GM21526 (cell line): ENCODE data around the gene PADI6.
"Not testable (repeated sequence)": the region's sequence is repeated elsewhere in the genome, so short reads cannot be mapped to it uniquely, and the experiment has no call there.

Experiments used
- ATAC-seq: cut with Tn5 transposase; IDR thresholded peaks from one replicate; pipeline ENCODE4 v1.9.1; 2021; ENCODE audit warnings: moderate library complexity; ENCODE audit not compliant: unreplicated experiment, low FRiP score

PADI6 gene

DNA sequence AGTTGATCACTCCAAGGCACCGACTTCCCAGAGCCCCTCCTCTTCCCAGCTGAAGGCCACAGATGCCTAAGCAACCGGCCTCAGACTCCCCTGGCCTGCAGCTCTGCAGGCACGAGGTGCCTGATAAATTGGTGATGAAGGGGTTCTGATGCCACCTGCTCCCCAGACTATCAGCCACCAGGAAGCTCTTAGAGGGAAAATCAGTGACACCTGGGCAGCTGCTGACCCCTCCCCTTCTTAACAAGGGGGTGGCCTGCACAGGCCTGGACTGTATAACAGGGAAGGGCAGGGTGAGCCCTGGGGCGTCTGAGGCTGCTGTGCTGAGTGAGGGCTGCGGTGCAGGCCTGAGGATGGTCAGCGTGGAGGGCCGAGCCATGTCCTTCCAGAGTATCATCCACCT is at the start of gene PADI6:
PADI6 (plus strand) TSS at position 301 of the 400 bp plus-strand sequence; CDS start at position 351, 50 bp downstream.
- ATAC-seq = no peak

DNA sequence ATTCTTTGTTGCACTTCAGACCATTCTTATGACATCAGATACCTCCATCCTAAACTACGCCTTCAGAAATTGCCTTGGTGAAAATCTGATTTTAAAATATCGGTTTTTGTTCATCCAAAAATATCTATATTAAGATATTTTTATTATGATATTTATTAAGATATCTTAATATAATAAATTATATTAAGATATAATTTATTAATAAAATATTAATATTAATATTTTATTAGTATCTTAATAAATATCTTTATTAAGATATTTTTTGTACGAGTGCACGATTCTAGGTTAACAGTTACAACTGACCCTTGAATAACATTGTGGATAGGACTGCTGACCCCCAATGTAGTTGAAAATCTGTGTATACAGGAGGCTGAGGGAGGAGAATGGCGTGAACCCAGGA is 43.1 kb upstream of the PADI6 start:
- no peak for ATAC-seq

DNA sequence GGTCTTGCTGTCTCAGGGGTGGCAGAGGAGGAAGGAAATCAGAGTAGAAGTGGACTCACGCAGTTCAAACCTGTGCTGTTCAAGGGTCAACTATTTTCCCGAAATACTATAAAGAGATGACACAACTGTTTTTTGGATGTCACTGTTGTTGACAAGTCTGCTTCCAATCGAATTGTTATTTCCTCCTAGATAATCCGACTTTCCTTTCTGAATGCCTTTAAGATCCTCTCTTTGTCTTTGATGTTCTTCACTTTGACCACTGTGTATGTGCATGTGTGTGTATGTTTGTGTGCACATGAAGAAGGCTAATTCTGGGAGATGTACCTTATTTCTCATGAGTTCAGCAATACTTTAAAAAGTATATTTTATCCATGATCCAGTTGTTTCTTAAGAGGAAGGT is 42.4 kb upstream of the PADI6 start:
- no peak for ATAC-seq

DNA sequence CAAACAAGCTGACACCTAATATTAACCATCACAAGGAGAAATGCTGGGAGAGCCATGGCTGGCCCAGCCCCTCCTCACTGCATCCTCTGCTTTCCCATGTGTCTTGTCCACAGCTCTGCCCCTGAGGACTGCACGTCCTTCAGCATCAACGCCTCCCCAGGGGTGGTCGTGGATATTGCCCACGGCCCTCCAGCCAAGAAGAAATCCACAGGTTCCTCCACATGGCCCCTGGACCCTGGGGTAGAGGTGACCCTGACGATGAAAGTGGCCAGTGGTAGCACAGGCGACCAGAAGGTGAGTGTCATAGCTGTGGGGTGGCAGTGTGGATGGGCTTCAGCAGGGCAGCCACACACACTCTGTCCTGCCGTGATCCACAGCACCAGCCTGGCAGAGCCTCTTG is 41.1 kb upstream of the PADI6 start:
- ATAC-seq = no peak

DNA sequence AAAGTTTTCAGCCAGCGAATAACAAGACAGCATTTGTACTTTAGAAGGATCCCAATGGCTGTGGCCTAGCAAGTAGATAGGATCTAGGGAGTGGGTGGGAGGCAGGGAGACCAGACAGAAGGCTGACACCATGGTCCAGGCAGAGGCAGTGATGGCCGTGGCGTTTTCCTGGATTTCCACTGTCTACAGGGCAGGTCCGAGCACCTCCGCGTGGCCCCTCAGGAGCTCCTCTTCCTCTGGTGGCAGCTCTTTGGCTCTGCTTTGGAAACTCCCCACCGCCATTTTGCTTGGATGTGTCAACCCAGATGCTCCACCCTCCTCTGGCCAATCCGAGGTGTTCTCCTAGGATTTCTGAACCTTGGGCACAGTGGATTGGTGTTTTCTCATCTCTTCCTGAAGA is 38.9 kb upstream of the PADI6 start:
- ATAC-seq = no peak

DNA sequence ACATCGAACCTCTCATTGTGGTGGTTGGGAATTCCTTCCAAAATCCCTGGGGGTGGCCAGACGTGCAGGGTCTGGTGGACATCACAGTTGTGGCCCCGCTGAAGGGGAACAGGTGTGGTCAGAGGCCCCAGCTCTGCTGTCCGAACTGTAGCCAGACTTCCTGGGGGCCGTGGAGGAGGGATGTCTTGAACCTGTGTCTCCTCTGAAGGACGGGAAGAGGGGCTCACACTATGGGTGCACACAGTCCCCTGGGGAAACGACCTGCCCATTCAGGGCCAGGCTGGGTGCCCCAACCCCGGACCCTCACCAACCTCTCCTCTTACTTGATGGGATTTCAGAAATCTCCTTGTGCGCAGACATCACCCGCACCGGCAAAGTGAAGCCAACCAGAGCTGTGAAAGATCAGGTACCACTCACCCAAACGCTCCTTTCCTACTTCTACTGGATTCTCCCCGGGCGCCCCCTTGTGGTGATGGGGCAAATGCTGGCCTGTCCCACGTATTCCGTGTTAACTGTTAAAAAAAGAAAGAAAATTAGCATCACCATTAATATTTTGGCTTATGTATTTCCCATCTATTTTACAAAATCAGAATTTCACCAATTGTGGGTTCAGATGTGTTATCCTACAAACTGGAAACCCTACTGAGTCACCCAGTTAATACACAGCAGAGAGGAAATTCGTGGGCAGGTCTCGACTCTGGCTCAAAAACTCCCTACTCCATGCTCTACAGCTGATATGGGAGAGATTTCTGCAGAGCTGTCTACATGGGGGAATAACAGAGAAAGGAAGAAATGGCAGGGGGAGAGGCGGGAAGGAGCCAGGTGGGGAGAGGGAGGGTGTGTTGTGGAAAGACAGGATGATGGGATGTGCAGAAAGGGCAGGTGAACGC is 35.9 kb upstream of the PADI6 start:
- no peak for ATAC-seq

DNA sequence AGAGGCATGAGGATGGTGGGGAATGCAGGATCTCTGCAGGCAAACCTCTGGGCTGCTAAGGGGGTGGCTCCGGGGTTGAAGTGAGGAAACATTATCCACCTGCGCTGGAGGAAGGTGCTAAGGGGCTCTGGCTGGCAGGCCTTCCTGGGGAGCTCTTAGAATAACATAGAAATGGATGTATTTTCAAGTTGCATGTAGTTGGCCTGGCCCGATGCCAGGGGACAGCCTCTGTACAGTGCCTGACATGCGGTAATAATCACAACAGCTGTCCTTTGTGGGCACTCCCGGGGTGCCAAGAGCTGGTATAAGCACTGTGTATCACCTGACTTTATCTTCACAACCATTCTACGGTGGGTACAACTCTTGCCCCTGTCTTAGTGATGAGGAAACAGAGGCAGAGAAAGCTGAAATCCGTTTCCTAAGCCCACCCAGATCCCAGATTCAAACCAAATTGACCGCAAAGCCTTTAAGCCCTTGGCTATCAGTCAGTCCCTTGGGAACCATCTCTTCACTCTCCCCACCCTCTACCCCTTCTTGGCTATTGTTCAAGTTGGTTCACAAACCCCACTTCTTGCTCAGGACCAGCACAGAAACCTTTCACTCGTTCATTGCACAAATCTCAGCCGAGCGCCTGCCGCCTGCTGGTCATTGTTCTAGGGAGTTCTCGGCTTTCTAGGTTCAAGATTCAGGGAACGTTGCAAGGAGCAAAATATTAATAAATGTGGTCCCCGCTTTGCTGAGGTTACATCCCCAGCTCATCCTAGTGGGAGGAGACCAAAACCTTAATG is 33.1 kb upstream of the PADI6 start:
- no peak for ATAC-seq

DNA sequence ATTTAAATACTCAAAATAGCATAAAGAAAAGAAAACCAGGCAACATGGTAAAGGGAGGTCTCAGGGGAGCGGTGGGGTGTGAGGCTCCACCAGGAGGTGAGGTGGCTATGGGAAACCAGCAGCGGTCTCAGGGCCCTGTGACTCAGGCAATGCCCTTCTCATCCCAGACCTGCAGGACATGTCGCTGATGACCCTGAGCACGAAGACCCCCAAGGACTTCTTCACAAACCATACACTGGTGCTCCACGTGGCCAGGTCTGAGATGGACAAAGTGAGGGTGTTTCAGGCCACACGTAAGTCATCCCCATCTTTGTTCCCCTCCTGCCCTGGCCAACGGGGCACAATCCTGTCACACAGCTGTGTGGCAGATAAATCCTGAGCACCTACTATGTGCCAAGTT is 32.5 kb upstream of the PADI6 start:
- ATAC-seq = no peak

DNA sequence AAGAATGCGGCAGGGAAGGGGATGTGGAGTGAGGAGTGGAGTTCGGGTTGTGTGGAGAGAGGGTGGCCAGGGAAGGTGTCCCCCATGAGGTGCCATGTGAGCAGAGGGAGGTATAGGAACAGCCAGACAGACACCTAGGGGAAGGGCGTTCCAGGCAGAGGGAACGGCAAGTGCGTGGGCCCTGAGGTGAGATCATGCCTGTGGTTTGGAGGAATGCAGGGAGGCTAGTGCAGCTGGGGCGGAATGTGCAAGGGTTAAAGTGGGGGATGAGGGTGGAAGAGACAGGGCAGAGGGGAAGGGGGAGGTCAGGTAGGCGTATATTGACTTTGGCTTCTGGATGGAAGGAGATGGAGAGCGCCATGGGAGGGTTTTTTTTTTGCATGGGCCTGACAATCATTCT is 31.6 kb upstream of the PADI6 start:
- no peak for ATAC-seq

DNA sequence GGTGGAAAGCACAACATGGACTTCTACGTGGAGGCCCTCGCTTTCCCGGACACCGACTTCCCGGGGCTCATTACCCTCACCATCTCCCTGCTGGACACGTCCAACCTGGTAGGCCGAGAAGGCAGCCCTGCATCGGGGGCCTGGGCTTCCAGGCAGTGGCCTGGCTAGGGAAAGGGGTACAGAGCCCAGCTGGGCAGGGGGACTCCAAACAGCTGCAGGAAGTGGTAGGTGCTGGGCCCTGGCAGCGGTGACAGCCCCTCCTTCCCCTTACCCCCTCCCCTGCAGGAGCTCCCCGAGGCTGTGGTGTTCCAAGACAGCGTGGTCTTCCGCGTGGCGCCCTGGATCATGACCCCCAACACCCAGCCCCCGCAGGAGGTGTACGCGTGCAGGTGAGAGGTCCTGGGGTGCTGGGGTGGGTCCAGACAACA is 30.0 kb upstream of the PADI6 start:
- ATAC-seq = no peak

DNA sequence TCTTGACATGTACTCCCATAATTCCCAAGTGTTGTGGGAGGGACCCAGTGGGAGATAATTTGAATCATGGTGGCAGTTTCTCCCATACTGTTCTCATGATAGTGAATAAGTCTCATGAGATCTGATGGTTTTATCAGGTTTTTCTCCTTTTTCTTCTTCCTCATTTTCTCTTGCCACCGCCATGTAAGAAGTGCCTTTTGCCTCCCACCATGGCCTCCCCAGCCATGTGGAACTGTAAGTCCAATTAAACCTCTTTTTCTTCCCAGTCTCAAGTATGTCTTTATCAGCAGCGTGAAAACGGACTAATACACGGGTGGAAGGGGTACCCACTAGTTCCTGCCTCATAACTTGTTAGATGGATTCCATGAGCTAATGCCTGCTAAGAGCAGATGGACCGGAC is 26.5 kb upstream of the PADI6 start:
- ATAC-seq = not testable (repeated sequence)

DNA sequence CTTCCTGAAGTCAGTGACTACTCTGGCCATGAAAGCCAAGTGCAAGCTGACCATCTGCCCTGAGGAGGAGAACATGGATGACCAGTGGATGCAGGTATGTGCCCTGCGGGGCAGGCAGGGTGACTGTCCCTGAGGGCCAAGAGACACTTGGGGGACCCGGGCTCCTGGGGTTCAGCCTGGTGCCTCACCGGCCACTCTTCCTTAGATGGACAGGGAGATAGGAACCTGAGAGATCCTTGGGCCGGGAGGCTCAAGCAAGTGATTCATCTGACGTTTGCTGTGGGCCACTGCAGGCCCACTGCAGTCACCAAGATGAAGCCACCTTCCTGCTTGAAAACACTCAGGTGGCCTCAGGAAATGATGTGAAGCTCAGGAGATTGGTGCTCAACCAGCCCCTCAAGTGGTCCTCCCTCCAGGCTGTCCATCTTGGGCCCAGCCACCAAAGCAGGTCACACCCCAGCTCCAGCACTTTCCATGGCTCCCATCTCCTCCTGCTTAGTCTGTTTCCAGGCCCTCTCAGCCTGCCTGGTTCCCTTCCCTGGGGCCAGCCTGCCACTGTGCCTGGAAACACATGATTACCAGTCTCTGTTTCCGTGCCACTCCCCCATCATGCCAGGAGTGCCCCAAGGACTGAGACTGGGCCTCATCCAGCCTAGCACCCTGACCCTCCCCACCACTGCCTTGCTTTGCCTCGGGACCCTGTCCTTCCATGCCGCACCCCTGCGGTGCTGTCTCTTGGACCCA is 25.8 kb upstream of the PADI6 start:
- ATAC-seq = no peak

DNA sequence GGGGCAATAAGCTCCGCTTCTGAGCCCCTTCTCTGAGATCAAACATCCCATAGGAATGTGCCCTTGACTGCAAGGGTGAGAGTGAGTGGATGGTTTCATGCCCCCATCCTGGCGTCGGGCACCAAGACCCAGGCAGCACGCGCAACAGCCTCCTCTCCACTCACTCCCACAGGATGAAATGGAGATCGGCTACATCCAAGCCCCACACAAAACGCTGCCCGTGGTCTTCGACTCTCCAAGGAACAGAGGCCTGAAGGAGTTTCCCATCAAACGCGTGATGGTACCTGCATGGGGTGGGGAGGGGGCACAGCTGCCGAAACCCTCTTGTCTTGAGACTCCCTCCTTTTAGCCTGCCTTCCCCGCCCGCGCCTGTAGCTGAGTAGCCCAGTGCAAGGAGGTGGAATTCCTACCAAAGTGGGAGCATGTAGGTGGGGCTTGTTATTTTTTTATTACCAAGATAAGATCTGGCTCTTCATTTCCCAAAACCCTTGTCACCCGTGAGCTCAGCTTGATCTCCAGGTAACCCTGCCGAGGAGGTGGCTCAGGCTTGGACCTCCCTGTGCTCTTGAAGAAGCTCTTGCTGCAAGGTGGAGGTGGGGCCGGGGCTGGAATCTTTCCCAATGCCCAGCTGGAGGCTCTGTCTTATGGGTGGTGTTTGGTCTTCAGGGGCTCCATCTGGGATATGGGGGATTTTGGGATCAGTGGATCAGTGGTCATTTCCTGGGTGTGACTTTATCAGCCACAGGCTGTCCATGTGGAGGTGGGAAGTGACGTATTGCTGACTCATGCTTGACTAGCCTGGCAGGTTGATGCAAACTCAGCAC is 24.0 kb upstream of the PADI6 start:
- no peak for ATAC-seq

DNA sequence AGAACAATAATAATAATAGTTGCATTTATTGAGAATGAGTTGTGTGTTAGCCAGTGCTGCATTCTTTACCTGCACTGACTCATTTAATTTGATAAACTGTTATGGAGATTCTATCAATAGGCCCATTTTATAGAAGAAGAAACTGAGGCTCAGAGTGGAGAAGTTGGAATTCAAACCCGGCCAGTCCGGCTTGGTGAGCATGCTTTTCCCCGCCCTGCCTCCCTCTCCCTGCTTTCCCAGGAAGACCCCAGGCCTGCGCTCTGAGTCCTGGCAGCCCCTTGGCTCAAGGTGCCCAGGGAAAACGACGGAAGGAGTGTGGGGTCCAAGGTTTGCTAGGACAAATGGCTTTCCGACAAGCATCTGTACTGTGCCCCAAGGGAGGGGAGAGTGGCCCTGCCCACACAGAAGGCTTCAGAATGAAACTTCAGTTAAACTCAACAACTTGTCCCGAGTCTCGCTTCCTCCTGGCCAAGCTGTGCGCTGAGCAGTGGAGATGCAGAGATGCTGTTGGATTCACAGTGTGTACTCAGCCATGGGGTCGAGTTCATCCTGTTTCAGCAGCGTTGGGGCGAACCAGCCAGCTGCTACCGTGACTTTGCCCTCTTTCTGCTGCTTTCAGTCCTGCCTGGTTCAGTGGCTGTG is 23.3 kb upstream of the PADI6 start:
- no peak for ATAC-seq

DNA sequence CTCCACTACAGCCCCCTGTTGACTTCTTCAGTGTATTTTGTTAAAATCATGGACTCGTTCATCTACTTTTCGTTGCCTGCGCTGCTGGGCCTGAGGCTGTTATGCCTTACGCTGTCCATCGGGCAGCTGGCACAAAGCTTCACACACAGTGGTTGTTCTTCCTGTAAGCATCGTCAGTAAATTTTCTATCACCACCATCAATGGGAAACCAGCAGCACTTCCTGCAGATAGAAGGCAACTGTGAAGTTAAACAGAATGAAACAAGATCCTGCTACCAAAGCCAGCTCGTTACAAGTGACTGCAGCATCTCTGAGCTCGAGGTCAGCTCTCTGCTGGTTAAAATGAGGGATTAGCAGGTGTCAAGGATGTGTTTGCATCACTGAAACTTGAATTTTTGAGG is 21.9 kb upstream of the PADI6 start:
- no peak for ATAC-seq

DNA sequence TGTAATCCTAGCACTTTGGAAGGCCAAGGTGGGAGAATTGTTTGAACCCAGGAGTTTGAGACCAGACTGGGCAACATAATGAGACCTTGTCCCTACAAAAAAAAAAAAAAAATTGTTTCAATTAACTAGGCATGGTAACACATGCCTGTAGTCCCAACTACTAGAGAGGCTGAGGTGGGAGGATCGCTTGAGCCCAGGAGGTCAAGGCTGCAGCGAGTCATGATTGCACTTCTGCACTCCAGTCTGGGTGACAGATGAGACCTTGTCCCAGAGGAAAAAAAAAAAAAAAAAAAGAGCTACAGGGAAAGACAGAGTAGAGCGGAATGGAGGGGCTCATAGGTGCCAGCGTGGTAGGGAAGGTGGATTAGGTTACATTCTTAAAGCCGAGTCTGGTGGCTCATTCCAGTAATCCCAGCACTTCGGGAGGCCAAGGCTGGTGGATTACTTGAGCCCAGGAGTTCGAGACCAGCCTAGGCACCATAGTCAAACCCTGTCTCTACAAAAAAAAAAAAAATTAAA is 21.0 kb upstream of the PADI6 start:
- no peak for ATAC-seq

DNA sequence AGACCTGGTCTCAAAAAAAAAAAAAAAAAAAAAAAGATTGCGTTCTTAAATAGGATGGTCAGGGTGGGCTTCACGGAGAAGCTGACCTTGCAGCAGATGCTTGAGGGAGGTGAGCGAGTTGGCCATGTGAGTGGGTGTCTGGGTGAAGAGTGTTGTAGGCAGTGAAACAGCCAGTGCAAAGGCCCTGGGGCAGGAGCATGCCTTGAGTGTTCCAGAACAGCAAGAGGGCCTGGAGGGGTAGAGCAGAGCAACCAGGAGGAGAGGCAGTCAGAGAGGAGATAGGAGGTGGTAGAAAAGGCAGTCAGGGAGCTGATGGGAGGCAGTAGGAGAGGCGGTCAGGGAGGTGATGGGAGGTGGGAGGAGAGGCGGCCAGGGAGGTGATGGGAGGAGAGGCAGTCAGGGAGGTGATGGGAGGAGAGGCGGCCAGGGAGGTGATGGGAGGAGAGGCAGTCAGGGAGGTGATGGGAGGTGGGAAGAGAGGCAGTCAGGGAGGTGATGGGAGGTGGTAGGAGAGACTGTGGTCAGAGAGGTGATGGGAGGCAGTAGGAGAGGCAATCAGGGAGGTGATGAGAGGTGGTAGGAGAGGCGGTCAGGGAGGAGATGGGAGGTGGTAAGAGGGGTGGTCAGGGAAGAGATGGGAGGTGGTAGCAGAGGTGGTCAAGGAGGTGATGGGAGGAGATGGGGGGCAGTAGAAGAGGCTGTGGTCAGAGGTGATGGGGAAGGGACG is 20.2 kb upstream of the PADI6 start:
- ATAC-seq = no peak

DNA sequence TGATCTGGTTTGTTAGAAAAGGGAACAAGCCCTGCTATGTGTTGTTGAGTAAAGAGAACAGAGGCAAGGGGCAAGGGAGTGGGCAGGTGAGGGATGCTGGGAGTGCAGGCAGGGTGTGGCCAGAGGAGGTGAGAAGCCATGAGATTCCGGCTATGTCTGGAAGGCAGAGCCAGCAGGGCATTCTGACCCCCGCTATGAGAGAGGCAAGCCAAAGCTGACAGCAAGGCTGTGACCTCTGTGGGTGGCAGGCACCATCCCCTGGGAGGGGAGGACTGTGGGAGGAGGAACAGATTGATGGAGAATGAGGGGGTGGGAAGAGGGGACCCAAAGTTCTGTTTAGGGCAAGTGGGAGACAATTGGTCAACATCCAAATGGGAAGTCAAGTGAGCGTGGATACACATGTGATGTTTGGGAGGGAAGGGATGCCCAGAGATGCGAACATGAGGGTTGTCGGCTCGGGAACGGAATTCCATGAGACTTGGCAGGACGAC is 19.5 kb upstream of the PADI6 start:
- no peak for ATAC-seq

DNA sequence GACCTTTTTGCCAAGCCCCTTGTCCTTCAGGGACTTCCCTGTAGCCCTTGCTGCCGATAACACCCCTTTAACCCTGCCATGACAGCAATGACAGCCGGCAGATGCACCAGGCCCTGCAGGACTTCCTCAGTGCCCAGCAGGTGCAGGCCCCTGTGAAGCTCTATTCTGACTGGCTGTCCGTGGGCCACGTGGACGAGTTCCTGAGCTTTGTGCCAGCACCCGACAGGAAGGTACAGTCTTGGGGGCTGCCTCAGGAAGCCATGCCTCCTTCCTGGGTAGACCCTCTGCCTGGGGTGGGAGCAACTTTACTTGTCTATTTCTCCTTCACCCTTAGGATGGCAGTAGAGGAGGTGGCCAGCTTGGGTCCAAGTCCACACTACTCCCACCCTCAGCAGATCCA is 16.1 kb upstream of the PADI6 start:
- no peak for ATAC-seq
